ENCODE measurements around the gene SPDYE4.

Gene SPDYE4

GRCh38 chr17:8710813-8711212 lies 47.5 kb downstream of the SPDYE4 start:
- TF ChIP-seq CTCF (IDR thresholded peaks at IDR 0.05; ENCODE audit: borderline replicate concordance, control extremely low read depth, extremely low read depth, insufficient read depth, missing control alignments): no peak
- DNase-seq (ENCODE audit: low spot score): no peak
- in situ Hi-C loops (cut with MboI; ENCODE audit: low sequenced_read_pairs, unreplicated experiment): no loop called here

DNA sequence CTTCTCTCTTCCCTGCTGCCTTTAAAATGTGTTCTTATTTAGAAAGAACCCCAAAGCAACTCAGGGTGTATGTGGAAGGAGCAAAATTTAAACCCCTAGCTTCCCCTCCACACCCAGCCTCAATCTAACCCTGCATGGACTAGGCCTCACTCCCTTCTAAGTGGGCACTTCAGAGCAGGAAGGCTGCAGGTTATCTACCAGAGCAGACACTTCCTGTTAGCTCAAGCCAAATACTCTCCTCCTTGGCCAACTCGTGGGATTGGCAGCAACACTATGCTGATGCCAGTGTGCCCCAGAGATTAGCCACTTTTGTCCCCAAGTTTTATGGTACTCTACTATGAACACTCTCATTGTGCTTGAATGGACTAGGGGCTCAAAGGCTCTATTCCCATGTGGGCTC lies 49.3 kb downstream of the SPDYE4 start:
- DNase-seq (ENCODE audit: low spot score): no peak
- no peak for TF ChIP-seq CTCF (IDR thresholded peaks at IDR 0.05; ENCODE audit: borderline replicate concordance, control extremely low read depth, extremely low read depth, insufficient read depth, missing control alignments)
- in situ Hi-C loops (cut with MboI; ENCODE audit: low sequenced_read_pairs, unreplicated experiment): no loop called here

DNA sequence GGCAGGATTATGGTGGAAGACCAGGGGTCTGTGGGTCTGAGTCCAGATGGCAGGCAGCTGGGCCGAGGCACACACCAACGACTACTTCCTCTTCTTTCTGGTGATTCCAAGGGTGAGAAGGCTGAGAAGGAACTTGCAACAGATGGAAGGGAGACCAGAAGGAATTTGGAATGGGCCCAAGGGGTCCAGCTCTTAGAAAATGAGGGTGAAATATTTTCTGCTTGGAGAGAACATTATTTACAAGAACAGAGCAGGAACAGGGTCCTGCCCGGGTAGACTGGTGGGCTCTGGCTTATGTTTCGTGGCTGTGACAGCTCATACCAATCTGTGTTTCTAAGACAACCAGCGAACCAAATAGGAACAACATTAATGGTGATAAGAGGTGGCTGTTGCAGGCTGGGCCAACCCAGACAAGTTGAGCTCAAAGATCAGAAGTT lies 50.3 kb downstream of the SPDYE4 start:
- no peak for DNase-seq (ENCODE audit: low spot score)
- in situ Hi-C loops (cut with MboI; ENCODE audit: low sequenced_read_pairs, unreplicated experiment): no loop called here
- no peak for TF ChIP-seq CTCF (IDR thresholded peaks at IDR 0.05; ENCODE audit: borderline replicate concordance, control extremely low read depth, extremely low read depth, insufficient read depth, missing control alignments)

GRCh38 chr17:8707332-8708024 lies 50.9 kb downstream of the SPDYE4 start:
- in situ Hi-C loops (cut with MboI; ENCODE audit: low sequenced_read_pairs, unreplicated experiment): no loop called here
- no peak for DNase-seq (ENCODE audit: low spot score)
- TF ChIP-seq CTCF (IDR thresholded peaks at IDR 0.05; ENCODE audit: borderline replicate concordance, control extremely low read depth, extremely low read depth, insufficient read depth, missing control alignments): no peak

DNA sequence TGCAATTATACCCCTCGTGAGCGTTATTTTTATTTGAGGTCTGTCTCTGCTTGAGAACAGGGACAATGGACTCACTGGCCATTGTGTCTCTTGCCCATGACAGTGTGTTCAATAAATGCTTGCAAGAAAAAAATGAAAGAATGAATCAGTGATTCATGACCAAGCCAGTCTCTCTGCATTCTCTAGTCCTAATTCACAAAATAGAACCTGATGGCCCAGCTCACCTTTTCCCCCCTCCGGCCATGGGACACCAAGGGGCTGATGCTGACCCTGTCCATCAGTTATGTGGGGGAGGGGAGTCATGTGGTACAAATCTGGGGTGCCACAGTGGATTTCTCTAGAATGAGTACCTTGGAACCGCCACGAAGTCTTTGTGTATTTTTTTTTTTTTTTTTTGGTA lies 51.9 kb downstream of the SPDYE4 start:
- in situ Hi-C loops (cut with MboI; ENCODE audit: low sequenced_read_pairs, unreplicated experiment): no loop called here
- no peak for TF ChIP-seq CTCF (IDR thresholded peaks at IDR 0.05; ENCODE audit: borderline replicate concordance, control extremely low read depth, extremely low read depth, insufficient read depth, missing control alignments)
- no peak for DNase-seq (ENCODE audit: low spot score)

- in situ Hi-C loops (cut with MboI; ENCODE audit: low sequenced_read_pairs, unreplicated experiment): no loop called here
Measured at GRCh38 chr17:8705427-8705826, 52.9 kb downstream of the SPDYE4 start.

More at GRCh38 chr17:8705427-8705826, 52.9 kb downstream of the SPDYE4 start:
- no peak for DNase-seq (ENCODE audit: low spot score)
- no peak for TF ChIP-seq CTCF (IDR thresholded peaks at IDR 0.05; ENCODE audit: borderline replicate concordance, control extremely low read depth, extremely low read depth, insufficient read depth, missing control alignments)

Measured in GM13976 (cell line).